Nephron progenitor cell (in vitro differentiated cells): Measurements from ENCODE around the gene PHKB.

ENCODE experiments used
- DNase-seq: peaks from one replicate; pipeline ENCODE4 v3.0.0; 2021
- H3K27ac Mint-ChIP-seq: 2 replicates; pipeline ENCODE4 v1.8.0; 2021; ENCODE audit warnings: mild to moderate bottlenecking, moderate library complexity, mixed read lengths
- H3K27me3 Mint-ChIP-seq: 2 replicates; pipeline ENCODE4 v1.8.0; 2021; ENCODE audit warnings: mild to moderate bottlenecking, low read depth, mixed read lengths; ENCODE audit not compliant: poor library complexity
- H3K36me3 Mint-ChIP-seq: 2 replicates; pipeline ENCODE4 v1.8.0; 2021; ENCODE audit warnings: low read depth, mixed read lengths
- H3K4me1 Mint-ChIP-seq: 2 replicates; pipeline ENCODE4 v1.8.0; 2021; ENCODE audit warnings: mixed read lengths
- H3K4me3 Mint-ChIP-seq: 2 replicates; pipeline ENCODE4 v1.8.0; 2021; ENCODE audit warnings: mild to moderate bottlenecking, moderate library complexity, mixed read lengths
- H3K9me3 Mint-ChIP-seq: 2 replicates; pipeline ENCODE4 v1.8.0; 2021; ENCODE audit warnings: mild to moderate bottlenecking, moderate library complexity, mixed read lengths
- TF ChIP-seq, protein P1 (sequence below): fragments of 200-600 bp; sonication (generic); IDR thresholded peaks from 2 replicates; pipeline ENCODE4 v1.5.0; 2021; ENCODE audit warnings: antibody characterized with exemption

The PHKB gene

DNA sequence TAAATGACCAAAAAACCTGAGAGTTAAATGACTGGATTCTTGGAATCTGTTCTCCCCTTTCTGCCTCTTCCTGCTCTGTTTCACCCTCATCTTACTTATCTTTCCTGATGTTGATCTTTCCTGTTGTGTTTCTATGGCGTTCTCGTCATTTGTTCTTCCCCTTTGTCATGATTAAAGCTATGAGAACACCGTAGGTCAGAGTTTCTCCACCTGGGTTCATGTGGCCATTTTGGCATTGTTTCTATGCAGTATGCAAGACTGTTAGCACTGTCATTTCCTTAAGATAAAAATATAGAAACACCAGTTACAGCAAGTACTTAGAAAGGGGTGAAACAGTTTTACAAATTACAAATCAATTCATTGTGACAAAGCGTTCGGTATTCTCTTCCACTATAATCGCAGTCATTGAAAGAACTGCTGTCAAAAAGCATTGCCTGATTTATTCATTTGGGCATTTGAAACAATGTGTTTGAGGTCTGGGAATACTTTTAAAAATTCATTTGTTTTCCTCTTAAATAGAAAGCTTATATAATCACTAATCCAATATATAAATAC is 166.0 kb downstream of the PHKB start:
- DNase-seq: no peak
- no peaks in the 10 kb centered on the region for H3K27me3 Mint-ChIP-seq
- H3K4me1 Mint-ChIP-seq: no peaks in the 10 kb centered on the region

DNA sequence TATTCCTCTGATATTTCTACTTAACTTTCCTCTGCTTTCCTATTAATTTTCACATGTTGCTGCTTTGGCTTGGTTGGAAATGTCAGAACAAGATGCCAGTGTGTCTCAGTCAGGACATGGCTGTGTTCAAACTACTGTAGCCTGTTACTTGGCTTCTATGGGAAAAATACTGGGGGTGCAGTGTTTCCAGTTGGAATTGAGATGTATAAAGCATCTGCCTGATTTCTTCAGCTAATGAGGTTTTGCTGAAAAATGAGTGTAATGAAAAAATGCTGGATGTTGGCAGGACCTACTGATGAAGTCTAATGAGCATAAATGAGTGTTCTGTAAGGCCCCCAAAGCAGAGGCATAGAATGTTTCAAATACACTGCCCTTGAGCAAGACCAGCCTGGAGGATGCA is 166.6 kb downstream of the PHKB start:
- H3K9me3 Mint-ChIP-seq: peaks cover 10% of the 10 kb centered on the region
- H3K27ac Mint-ChIP-seq: no peak overlapping the region
- H3K4me3 Mint-ChIP-seq: no peak overlapping the region
- H3K27me3 Mint-ChIP-seq: no peaks in the 10 kb centered on the region
- no peak for DNase-seq
- H3K36me3 Mint-ChIP-seq: peaks cover 11% of the 10 kb centered on the region
- TF ChIP-seq, protein P1, sequence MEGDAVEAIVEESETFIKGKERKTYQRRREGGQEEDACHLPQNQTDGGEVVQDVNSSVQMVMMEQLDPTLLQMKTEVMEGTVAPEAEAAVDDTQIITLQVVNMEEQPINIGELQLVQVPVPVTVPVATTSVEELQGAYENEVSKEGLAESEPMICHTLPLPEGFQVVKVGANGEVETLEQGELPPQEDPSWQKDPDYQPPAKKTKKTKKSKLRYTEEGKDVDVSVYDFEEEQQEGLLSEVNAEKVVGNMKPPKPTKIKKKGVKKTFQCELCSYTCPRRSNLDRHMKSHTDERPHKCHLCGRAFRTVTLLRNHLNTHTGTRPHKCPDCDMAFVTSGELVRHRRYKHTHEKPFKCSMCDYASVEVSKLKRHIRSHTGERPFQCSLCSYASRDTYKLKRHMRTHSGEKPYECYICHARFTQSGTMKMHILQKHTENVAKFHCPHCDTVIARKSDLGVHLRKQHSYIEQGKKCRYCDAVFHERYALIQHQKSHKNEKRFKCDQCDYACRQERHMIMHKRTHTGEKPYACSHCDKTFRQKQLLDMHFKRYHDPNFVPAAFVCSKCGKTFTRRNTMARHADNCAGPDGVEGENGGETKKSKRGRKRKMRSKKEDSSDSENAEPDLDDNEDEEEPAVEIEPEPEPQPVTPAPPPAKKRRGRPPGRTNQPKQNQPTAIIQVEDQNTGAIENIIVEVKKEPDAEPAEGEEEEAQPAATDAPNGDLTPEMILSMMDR: no peak
- H3K4me1 Mint-ChIP-seq: no peaks in the 10 kb centered on the region

More for the DNA sequence above, 166.0 kb downstream of the PHKB start:
- H3K27ac Mint-ChIP-seq: no peak overlapping the region
- TF ChIP-seq, protein P1: no peak
- H3K9me3 Mint-ChIP-seq: peaks cover 10% of the 10 kb centered on the region
- H3K36me3 Mint-ChIP-seq: peaks cover 11% of the 10 kb centered on the region
- no peak overlapping the region for H3K4me3 Mint-ChIP-seq

DNA sequence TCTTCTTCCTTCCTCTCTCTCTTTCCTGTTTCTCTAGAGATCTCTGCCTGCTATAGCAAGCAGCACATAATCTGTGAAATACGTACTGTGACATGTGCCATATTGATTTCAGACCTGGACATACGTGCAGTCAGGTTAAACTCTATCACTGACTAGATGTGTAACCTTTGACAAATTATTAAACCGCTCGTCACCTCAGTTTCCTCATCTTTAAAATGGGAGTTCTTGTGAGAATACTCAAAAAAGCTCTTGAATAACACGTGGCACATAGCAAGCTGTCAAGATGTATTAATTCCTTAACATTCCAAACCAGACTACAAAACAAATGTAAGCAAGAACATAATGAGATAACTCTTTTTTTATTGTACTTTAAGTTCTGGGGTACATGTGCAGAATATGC is 170.0 kb downstream of the PHKB start:
- TF ChIP-seq, protein P1: no peak
- no peak overlapping the region for H3K4me3 Mint-ChIP-seq
- H3K9me3 Mint-ChIP-seq: peaks cover 10% of the 10 kb centered on the region
- no peaks in the 10 kb centered on the region for H3K4me1 Mint-ChIP-seq
- DNase-seq: no peak
- H3K27ac Mint-ChIP-seq: peak overlapping the region; percentile 22
- H3K27me3 Mint-ChIP-seq: no peaks in the 10 kb centered on the region
- H3K36me3 Mint-ChIP-seq: peaks cover 31% of the 10 kb centered on the region

DNA sequence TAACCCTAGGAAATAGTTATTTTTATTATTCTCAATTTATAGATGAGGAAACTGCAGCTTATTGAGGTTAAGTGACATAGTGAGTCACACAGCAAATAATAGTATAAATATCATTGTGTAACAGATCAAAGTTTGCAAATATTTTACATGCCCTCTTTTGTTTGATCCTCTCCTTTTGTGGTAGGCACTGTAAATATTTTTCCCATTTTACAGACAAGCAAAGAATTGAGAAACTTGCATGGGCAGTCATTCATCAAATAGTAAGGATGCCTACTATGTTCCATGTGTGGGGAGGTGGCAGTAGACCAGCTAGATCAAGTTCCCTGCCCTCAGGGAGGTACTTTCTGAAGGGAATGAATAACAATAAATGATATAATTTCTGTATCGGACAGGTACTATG is 173.0 kb downstream of the PHKB start:
- TF ChIP-seq, protein P1: no peak
- no peaks in the 10 kb centered on the region for H3K4me1 Mint-ChIP-seq
- H3K9me3 Mint-ChIP-seq: peaks cover 4% of the 10 kb centered on the region
- no peak overlapping the region for H3K27ac Mint-ChIP-seq
- no peaks in the 10 kb centered on the region for H3K27me3 Mint-ChIP-seq
- no peak for DNase-seq
- H3K4me3 Mint-ChIP-seq: no peak overlapping the region
- peaks cover 38% of the 10 kb centered on the region for H3K36me3 Mint-ChIP-seq

DNA sequence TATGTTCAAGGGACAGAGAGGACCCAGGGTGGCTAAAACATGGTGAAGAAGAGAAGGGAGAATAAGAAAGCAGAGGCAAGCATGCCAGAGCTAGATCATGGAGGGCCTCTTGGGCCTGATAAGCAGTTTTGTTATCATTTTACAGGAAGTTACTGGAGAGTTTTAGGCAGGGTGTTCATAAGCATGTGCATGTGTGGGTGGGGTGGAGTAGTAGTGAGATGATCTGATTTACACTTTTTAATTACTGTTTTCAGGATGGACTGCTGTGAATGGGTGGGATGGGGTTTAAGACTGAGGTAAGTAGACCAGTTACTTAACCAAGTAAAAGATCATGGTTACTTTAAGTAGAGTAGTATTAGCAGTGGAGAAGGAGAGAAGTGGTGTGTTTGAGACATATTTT is 173.6 kb downstream of the PHKB start:
- no peak for DNase-seq
- Mint-ChIP-seq H3K27ac (no peak overlapping the region), H3K36me3 (peaks cover 38% of the 10 kb centered on the region), H3K4me1 (no peaks in the 10 kb centered on the region), H3K9me3 (peaks cover 4% of the 10 kb centered on the region), H3K27me3 (no peaks in the 10 kb centered on the region), H3K4me3 (no peak overlapping the region)
- TF ChIP-seq, protein P1: no peak

DNA sequence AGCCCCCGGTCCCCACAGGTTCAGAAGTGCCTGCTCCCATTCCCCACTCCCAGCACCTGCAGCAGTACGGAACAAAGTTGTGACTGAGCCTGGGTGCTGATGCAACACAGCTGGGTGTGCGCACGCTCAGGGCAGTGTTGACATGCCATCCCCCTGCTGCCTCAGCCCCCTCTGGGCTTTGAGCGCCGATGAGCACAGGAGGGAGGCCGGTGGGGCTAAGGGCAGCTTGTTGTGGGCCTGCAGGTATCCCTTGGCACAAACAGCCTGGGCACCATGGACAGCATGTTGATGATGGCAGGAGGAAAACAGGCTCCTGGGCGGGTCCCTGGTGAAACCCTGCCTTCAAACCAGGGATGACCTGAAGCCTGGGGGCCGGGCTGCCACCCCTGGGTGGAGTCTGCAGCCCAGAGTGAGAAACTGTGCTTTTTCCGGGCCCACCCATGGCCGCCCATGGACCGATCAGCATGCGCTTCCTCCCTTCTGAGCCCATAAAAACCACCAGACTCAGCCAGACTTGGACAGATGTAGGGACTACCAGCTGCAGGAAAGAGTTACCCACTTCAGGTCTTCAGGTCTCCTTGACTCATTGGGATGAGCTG is 175.5 kb downstream of the PHKB start:
- Mint-ChIP-seq H3K36me3 (peaks cover 29% of the 10 kb centered on the region), H3K27ac (no peak overlapping the region), H3K4me1 (no peaks in the 10 kb centered on the region), H3K27me3 (no peaks in the 10 kb centered on the region), H3K4me3 (no peak overlapping the region), H3K9me3 (no peaks in the 10 kb centered on the region)
- TF ChIP-seq, protein P1: no peak
- DNase-seq: no peak
